T-cell (primary cell): ENCODE data around the gene COPS3. TPM values are rescaled to one million over a fixed set of nuclear protein-coding genes. Genes with fewer than 3 reads are reported as not detected.

ENCODE experiments used
- ATAC-seq, 4 experiments: fragments of 200-7000 bp in 3 of 4; fragments of 150-1000 bp in 1 of 4; cut with Tn5 transposase; replicated peaks in 1 of 4; 1 replicate in 3 of 4; 2 replicates in 1 of 4; pipeline ENCODE4 v1.10.0; 2021; ENCODE audit warnings: moderate library complexity in 3 of 4, mild to moderate bottlenecking in 2 of 4, moderate number of reproducible peaks in 1 of 4
- CTCF ChIA-PET, 2 donors: fragments of 300-600 bp; sonication (Branson Sonifier 250); formaldehyde crosslinking; loops; one replicate each; lab custom pipeline; 2022; ENCODE audit warnings: antibody characterized with exemption in 2 of 2; lab: Charles Lee
- POLR2A ChIA-PET, 2 donors: fragments of 300-600 bp; sonication (Branson Sonifier 250); formaldehyde crosslinking; loops; one replicate each; lab custom pipeline; 2022; ENCODE audit warnings: antibody characterized with exemption in 2 of 2; lab: Charles Lee
- DNase-seq, 35 experiments: peaks; one replicate each; pipeline versions ENCODE4 v3.0.0 to v3.0.0-alpha.2; 2013 to 2023
- H3K27ac ChIP-seq: one replicate; pipeline ENCODE4 v1.5.1; 2013; ENCODE audit warnings: low read length
- H3K27me3 ChIP-seq, 2 experiments: replicated peaks in 1 of 2; 1 replicate in 1 of 2; 2 replicates in 1 of 2; pipeline versions ENCODE4 v1.6.1 to v1.7.0; 2013; ENCODE audit warnings: low read length in 1 of 2, mixed read lengths in 1 of 2; ENCODE audit not compliant: control insufficient read depth in 2 of 2, insufficient read depth in 2 of 2; ENCODE audit errors: extremely low read depth in 1 of 2
- H3K36me3 ChIP-seq, 2 donors: 1 replicate in 1 of 2; 2 replicates in 1 of 2; pipeline versions ENCODE4 v1.6.1 to v1.7.0; 2013; ENCODE audit warnings: low read length in 1 of 2; ENCODE audit not compliant: control insufficient read depth in 2 of 2, insufficient read depth in 1 of 2; ENCODE audit errors: extremely low read depth in 1 of 2
- H3K4me1 ChIP-seq, 2 experiments: 1 replicate in 1 of 2; 2 replicates in 1 of 2; pipeline versions ENCODE4 v1.6.1 to v1.7.0; 2013; ENCODE audit warnings: low read length in 2 of 2, mixed read lengths in 1 of 2; ENCODE audit not compliant: insufficient read depth in 2 of 2, control insufficient read depth in 1 of 2; ENCODE audit errors: extremely low read depth in 1 of 2
- H3K4me3 ChIP-seq, 2 donors: 1 replicate in 1 of 2; 2 replicates in 1 of 2; pipeline versions ENCODE4 v1.5.1 to v1.7.0; 2013; ENCODE audit warnings: mild to moderate bottlenecking in 2 of 2, low read length in 1 of 2, moderate library complexity in 1 of 2; ENCODE audit not compliant: control insufficient read depth in 1 of 2; ENCODE audit errors: extremely low read depth in 1 of 2
- H3K9me3 ChIP-seq: 2 replicates; pipeline ENCODE4 v1.7.0; 2013
- H3K27ac Mint-ChIP-seq, 2 donors: one replicate each; pipeline ENCODE4 v1.8.0; 2020 to 2021; ENCODE audit warnings: mild to moderate bottlenecking in 2 of 2, mixed read lengths in 2 of 2
- H3K27me3 Mint-ChIP-seq, 2 donors: one replicate each; pipeline ENCODE4 v1.8.0; 2021 to 2022; ENCODE audit warnings: mixed read lengths in 2 of 2
- H3K36me3 Mint-ChIP-seq: one replicate; pipeline ENCODE4 v1.8.0; 2021; ENCODE audit warnings: mixed read lengths
- H3K4me1 Mint-ChIP-seq, 3 donors: one replicate each; pipeline ENCODE4 v1.8.0; 2020 to 2022; ENCODE audit warnings: mixed read lengths in 3 of 3, mild to moderate bottlenecking in 1 of 3
- H3K4me3 Mint-ChIP-seq, 3 donors: one replicate each; pipeline ENCODE4 v1.8.0; 2020 to 2022; ENCODE audit warnings: mild to moderate bottlenecking in 3 of 3, mixed read lengths in 3 of 3, moderate library complexity in 3 of 3
- H3K9me3 Mint-ChIP-seq, 3 donors: one replicate each; pipeline ENCODE4 v1.8.0; 2020 to 2022; ENCODE audit warnings: mixed read lengths in 3 of 3
- whole genome bisulfite sequencing: methylation state at CpG from one replicate; pipeline ENCODE4 v1.1.5; 2013; ENCODE audit warnings: missing lambda C conversion rate; ENCODE audit not compliant: insufficient coverage; 5-methylcytosine and 5-hydroxymethylcytosine counted together
- total RNA-seq, 35 experiments: library from RNA in 6 of 35; stranded (reverse) in 6 of 35; fragments of 120-200 nt in 1 of 35; gene quantifications; one replicate each; pipeline versions ENCODE4 v1.2.1 to v1.2.4 and lab custom pipeline; 2013 to 2026

The COPS3 gene
- total RNA-seq, 5 donors from 2014 or later (not counting 1 experiment from before 2014, with no cell fraction given): 50.7 to 77.2 (median 55.6) TPM

DNA sequence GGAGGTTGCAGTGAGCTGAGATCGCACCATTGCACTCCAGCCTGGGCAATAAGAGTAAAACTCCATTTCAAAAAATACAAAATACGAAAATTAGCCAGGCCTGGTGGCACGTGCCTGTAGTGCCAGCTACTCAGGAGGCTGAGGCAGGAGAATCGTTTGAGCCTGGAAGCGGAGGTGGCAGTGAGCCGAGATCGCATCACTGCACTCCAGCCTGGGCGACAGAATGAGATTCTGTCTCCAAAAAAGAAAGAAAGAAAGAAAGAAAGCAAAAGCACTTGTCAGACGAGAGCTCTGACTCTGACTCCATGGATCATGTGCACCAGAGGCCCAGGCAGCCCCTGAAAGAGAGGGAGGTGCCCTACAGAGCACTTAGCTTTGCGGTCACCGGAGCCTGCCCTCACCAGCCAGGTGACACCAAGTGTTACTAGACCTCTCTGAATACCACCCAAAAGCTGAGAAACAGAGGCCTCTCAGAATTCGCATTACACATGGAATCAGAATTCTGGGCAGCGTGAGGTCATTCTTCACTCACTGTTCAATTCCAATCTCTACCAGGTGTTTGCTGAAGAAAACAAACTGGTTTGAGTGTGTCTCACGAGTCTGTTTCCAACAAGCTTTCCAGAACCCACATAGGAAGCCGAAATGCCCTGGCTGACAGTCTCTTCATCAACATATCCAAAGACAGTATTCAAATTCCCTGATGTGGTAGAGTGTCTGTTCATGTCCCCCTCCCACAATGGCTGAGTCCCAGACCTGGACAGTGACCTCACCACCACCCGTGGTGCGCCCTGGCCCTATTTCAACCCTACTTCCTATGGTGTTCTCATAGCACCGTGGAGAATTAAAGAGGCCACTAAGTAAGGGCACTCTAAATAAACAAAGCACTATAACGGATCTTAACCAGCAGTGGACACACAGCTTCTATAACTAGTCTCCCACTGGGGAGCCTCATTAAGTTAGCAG, 45.6 kb downstream of the COPS3 start:
- Histone ChIP-seq H3K27me3 (no peaks in the 10 kb centered on the region), H3K4me1 (peaks cover 3 to 29% of the 10 kb centered on the region in 2 experiments), H3K4me3 (peak overlapping the region; percentile 86 to 94), H3K9me3 (no peaks in the 10 kb centered on the region), H3K36me3 (peaks cover 16 to 20% of the 10 kb centered on the region in 2 donors), H3K27ac (peak overlapping the region; percentile 94)
- peak in 1 of 35 experiments; percentile 11 for DNase-seq
- ChIA-PET POLR2A (no interaction called here), CTCF (interaction anchor here in 1 of 2 donors (0.6 kb wide), 1 partner anchor 43 kb away, joined by 3 read pairs; no protein-coding TSS in a partner anchor)
- Mint-ChIP-seq H3K4me1 (peaks cover 26 to 40% (median 33%) of the 10 kb centered on the region in 3 donors), H3K4me3 (peak overlapping the region; percentile 85 to 95 (median 94)), H3K9me3 (no peaks in the 10 kb centered on the region), H3K27me3 (no peaks in the 10 kb centered on the region), H3K36me3 (peaks cover 11% of the 10 kb centered on the region), H3K27ac (peak overlapping the region; percentile 98)
- no peak for ATAC-seq
- WGBS: 70% methylated on average over 14 of the region's 19 CpGs

DNA sequence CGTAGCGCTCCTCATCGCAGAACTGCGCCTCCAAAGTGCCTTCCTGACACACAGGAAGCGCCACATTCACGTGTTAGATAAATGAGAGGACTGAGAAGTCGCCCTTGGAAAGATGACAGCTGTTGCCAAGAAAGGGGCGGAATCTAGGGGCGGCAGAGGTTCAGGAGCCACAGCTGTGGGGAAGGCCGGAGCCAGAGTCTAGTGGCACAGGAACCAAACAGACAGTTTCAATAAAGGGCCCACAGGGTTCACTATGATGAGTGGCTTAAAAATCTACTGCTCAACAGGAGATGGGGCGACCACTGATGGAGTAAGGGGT, 48.8 kb downstream of the COPS3 start:
- Mint-ChIP-seq H3K36me3 (peaks cover 35% of the 10 kb centered on the region), H3K27me3 (no peaks in the 10 kb centered on the region)
- CTCF ChIA-PET: no interaction called here

DNA sequence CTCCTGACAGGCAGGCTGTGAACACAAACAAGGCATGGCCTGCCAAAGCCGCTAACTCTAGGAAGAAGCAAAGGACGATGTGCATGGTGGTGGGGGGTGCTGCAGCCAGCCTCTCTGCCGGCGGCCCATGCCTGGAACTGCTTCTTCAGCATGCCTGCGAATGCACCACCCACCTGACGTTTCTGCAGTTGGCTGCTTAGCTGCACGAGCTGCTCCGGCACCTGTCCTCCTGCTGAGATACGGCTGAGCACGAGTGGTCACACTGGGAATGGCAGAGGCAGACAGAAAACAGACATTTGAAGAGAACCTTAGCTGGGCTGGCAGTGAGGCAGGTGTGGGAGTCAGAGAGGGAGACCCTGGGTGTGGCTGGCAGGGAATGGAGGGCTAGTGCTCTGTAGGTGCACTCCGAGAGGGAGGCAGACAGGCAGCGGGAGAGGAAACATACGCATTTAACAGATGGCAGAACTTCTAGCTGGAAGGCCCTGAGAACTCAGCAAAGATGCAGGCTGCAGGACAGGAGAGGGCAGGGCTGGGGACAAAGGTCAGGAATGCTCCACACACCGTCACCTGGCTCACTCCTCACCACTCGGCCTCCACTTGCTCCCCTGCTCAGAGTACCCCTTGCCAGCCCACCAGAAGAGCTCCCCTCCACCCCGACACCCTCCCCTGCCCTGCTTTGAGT, 49.3 kb downstream of the COPS3 start:
- Histone ChIP-seq H3K4me3 (no peak overlapping the region), H3K27ac (no peak overlapping the region), H3K4me1 (peaks cover 3 to 21% of the 10 kb centered on the region in 2 experiments), H3K9me3 (no peaks in the 10 kb centered on the region), H3K27me3 (no peaks in the 10 kb centered on the region), H3K36me3 (peaks cover 41 to 52% of the 10 kb centered on the region in 2 donors)
- H3K4me3 Mint-ChIP-seq: no peak overlapping the region
- H3K27me3 Mint-ChIP-seq: no peaks in the 10 kb centered on the region
- no peaks in the 10 kb centered on the region for H3K9me3 Mint-ChIP-seq
- DNase-seq (no peak), ATAC-seq (no peak)
- 92% methylated on average over 12 of the region's 16 CpGs for WGBS
- POLR2A ChIA-PET: no interaction called here
- peaks cover 38% of the 10 kb centered on the region for H3K36me3 Mint-ChIP-seq
- H3K27ac Mint-ChIP-seq: no peak overlapping the region
- CTCF ChIA-PET: interaction anchor here in 1 of 2 donors (0.6 kb wide), 1 partner anchor 834 kb away, joined by 3 read pairs; no protein-coding TSS in a partner anchor
- H3K4me1 Mint-ChIP-seq: peaks cover 20 to 24% (median 24%) of the 10 kb centered on the region in 3 donors

More for the DNA sequence above, 48.8 kb downstream of the COPS3 start:
- Histone ChIP-seq H3K4me1 (peaks cover 3 to 21% of the 10 kb centered on the region in 2 experiments), H3K27me3 (no peaks in the 10 kb centered on the region), H3K36me3 (peaks cover 40 to 47% of the 10 kb centered on the region in 2 donors), H3K27ac (no peak overlapping the region), H3K9me3 (no peaks in the 10 kb centered on the region), H3K4me3 (no peak overlapping the region)
- DNase-seq (no peak), ATAC-seq (no peak)
- Mint-ChIP-seq H3K9me3 (no peaks in the 10 kb centered on the region), H3K4me3 (no peak overlapping the region), H3K27ac (no peak overlapping the region), H3K4me1 (peaks cover 20 to 25% (median 24%) of the 10 kb centered on the region in 3 donors)
- POLR2A ChIA-PET: no interaction called here
- WGBS: 89% methylated on average over 6 of the region's 11 CpGs

DNA sequence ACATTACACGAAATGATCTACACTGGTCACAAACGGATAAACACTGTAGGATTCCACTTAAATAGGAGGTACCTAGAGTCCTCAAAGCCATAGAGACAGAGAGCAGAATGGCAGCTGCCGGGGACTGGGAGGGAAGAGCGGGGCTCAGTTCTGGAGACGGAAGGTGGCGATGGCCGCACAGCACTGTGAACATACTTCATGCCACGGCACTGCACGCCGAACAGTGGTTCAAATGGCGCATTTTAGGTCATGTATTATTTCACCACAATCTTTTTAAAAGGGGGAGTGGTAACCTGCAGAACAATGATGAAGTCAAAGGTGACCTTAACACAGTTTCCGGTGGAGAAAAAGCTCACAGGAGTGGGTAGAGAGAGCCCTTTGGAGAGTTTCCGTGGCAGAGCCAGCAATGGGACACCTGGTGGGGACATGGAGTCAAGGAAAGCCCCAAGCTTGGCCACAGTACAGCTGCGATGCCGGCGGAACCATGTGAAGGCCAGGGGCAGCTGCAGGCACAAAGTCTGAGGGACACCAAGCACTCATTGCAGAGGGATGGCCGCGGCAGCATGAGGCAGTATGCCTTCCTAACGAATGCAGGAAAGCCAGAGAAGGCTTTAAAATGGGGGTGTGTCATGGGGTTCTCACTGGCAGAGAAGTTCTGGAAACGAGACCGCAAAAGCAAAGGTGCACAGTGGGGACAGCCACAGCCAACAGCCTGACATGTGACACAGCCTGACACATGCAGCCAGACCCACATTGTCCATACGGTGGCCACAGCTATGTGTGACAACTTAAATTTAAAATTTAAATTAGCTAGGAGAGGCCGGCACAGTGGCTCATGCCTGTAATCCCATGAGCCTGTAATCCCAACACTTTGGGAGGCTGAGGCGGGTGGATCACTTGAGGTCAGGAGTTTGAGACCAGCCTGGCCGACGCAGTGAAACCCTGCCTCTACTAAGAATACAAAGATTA, 51.3 kb downstream of the COPS3 start:
- Histone ChIP-seq H3K27me3 (no peaks in the 10 kb centered on the region), H3K9me3 (no peaks in the 10 kb centered on the region), H3K4me1 (peaks cover 0 to 5% of the 10 kb centered on the region in 2 experiments), H3K4me3 (no peak overlapping the region), H3K27ac (no peak overlapping the region), H3K36me3 (peaks cover 57 to 73% of the 10 kb centered on the region in 2 donors)
- no peak for DNase-seq
- Mint-ChIP-seq H3K4me1 (peaks cover 5 to 9% (median 7%) of the 10 kb centered on the region in 3 donors), H3K4me3 (no peak overlapping the region), H3K27ac (no peak overlapping the region), H3K36me3 (peaks cover 50% of the 10 kb centered on the region), H3K9me3 (no peaks in the 10 kb centered on the region), H3K27me3 (no peaks in the 10 kb centered on the region)
- CTCF ChIA-PET: no interaction called here
- POLR2A ChIA-PET: no interaction called here
- no peak for ATAC-seq
- 87% methylated on average over 11 of the region's 26 CpGs for WGBS

DNA sequence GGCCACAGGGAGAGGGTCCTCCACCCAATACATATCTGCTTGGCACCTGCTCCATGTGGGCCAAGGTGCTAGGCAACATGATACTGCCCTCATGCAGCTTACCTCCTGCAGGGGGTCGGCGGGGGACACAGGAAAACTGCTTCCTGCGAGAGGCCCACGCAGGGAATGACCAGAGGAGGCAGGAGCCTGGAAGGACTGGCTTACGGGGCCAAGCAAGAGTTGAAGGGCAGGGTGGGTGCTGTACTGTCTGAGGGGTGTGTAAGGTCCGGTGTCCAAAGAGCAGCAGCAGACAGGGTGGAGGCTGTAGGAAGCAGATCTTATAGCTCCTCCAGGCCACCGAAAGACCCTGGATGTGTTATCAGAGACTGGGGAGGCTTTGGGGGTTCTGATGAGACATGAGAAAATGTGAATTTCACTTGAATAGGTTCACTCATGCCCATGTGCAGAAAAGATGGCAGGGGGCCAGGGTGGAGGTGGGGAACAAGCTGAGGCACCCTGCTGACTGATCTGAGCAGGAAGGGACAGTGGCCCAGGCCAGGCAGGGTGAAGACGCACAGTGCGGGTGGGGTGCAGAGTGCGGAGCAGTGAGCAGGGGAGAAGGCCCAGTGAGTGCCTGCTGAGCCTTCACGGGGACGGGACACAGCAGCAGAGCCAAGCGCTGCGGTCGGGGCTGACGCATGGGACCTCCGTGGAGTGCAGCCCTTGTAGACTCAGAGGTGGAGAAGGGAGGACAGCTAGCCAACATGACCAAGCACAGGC, 52.3 kb downstream of the COPS3 start:
- DNase-seq (no peak), ATAC-seq (no peak)
- no peak overlapping the region for H3K27ac ChIP-seq
- Mint-ChIP-seq H3K4me3 (no peak overlapping the region), H3K9me3 (no peaks in the 10 kb centered on the region), H3K36me3 (peaks cover 55% of the 10 kb centered on the region), H3K4me1 (peaks cover 3 to 9% (median 7%) of the 10 kb centered on the region in 3 donors), H3K27ac (no peak overlapping the region), H3K27me3 (no peaks in the 10 kb centered on the region)
- no peaks in the 10 kb centered on the region for H3K27me3 ChIP-seq
- H3K36me3 ChIP-seq: peaks cover 61 to 81% of the 10 kb centered on the region in 2 donors
- ChIA-PET POLR2A (no interaction called here), CTCF (no interaction called here)
- H3K4me1 ChIP-seq: no peaks in the 10 kb centered on the region
- H3K9me3 ChIP-seq: no peaks in the 10 kb centered on the region
- no peak overlapping the region for H3K4me3 ChIP-seq
- 97% methylated on average over 17 of the region's 17 CpGs for WGBS
